GM18519 (cell line): ENCODE measurements around the gene PSMA2.
A peak's percentile ranks its signal among the peaks of the same experiment; 100 is the strongest.

Source experiments
- ATAC-seq: cut with Tn5 transposase; IDR thresholded peaks from one replicate; pipeline ENCODE4 v1.9.1; 2021; ENCODE audit warnings: mild to moderate bottlenecking, moderate library complexity; ENCODE audit not compliant: unreplicated experiment, low FRiP score

Gene PSMA2

GRCh38 chr7:42931834-42932651, at the start of gene PSMA2, which contains the start of gene MRPL32:
TSS of gene PSMA2 (minus strand) at chr7:42932174. CDS start at chr7:42932158, 16 bp downstream.
TSS of gene MRPL32 (plus strand) at chr7:42932376. CDS start at chr7:42932387, 11 bp downstream.
- ATAC-seq: peak; percentile 99

GRCh38 chr7:42981601-42982000, 49.6 kb upstream of the PSMA2 start:
- no peak for ATAC-seq

- ATAC-seq: no peak
Observed at GRCh38 chr7:42980514-42980913, 48.5 kb upstream of the PSMA2 start.

DNA sequence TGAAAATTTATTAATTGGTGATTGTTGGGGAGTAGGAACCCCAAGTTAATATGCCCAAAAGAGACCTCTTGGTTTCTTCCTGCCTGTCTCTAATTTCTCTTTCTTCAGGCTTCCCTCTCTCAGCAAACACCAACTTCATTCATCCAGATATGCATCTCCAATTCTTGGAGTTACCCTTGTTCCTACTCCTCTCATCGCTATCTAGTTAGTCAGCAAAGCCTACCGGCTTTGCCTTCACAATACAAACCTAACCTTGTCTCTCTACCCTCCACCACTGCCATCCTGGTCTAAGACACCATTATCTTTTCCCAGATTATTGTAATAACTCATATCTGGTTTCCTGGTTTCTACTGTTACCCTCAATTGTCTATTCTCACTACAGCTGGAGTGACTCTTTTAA, 48.1 kb upstream of the PSMA2 start:
- ATAC-seq: no peak

- no peak for ATAC-seq
Observed at GRCh38 chr7:42978496-42978895, 46.5 kb upstream of the PSMA2 start.

- no peak for ATAC-seq
Observed at GRCh38 chr7:42976371-42976770, 44.4 kb upstream of the PSMA2 start.

GRCh38 chr7:42972699-42973500, 40.9 kb upstream of the PSMA2 start:
- no peak for ATAC-seq

- no peak for ATAC-seq
Observed at GRCh38 chr7:42967391-42967790, 35.4 kb upstream of the PSMA2 start.

DNA sequence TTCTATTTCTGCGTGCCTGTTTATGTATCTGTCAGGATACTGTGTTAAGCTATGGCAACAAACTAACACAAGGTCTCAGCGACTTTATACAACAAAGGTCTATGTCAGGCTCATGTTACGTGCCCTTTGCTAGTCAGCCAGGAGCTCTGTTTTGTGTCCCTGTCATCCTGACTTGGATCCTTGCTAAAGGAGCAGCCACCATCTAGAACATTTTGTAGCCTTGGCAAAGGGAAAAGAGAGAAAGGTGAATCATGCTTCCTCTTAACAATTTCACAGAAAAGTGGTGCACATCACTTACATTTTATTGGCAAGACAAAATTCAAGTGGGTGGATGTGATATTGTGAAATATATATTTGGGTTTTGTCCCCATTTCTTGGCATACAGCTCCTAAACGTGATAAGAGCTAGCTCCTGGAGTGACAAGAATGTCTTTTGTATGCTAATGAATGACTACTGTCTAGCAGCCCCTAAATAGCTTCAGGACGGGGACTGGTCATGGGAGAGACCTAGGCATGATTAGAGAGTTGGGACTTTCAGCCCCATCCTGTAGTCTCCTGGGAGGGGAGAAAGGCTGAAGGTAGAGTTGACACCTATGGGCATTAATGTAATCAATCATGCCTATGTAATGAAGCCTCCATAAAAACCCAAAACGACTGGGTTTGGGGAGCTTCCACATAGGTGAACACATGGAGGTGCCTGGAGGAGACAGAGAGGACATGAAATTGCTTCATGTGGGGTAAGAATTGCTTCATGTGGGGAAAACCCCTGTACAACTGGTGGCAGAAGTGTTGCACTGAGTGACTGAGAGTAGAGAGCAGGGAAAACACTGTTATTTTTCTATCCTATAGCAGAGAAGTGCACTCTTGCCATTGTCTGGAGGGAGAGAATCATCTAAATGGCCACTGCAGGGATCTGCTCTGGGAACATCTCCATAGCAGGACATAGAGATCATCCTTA, 33.2 kb upstream of the PSMA2 start:
- ATAC-seq: no peak

- no peak for ATAC-seq
Observed at GRCh38 chr7:42964293-42964692, 32.3 kb upstream of the PSMA2 start.

DNA sequence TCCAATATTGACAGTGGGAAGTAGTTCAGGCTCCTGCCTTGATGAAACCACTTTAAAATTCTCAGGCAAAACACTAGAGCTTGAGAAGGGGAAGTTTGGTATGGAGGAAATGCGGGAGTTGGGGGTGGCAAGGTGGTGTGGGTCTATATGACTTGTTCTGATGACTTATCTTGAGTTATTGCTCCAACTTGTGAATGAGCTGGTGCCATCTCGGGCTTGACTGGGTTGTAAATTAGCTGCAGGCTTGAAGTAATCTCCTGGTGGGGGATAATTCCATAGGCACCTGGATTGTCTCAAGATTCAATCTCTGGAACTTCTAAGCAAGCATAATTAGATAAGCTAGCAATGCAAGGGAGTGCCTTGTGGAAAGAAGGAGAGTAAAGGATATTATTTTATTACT, 29.2 kb upstream of the PSMA2 start:
- ATAC-seq: no peak

GRCh38 chr7:42960762-42961161, 28.8 kb upstream of the PSMA2 start:
- no peak for ATAC-seq

DNA sequence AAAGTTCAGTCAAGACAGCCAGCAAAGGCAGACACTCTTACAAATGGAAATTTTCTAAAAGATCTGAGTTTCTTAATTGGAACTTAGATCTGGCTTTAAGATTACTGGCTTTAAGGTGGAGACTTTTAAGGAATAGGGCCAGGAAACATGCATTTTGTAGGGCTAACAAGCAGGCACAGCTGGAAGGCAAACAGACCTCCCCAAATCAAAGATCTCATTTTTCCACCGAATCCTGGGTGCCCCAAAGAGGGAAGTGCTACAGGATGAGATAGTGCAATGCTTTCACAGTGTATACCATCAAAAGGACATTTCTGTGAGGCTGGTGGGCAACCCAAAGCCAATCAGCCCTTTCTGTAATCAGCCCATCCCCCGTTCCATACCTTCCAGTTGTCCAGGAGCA, 27.6 kb upstream of the PSMA2 start:
- no peak for ATAC-seq

DNA sequence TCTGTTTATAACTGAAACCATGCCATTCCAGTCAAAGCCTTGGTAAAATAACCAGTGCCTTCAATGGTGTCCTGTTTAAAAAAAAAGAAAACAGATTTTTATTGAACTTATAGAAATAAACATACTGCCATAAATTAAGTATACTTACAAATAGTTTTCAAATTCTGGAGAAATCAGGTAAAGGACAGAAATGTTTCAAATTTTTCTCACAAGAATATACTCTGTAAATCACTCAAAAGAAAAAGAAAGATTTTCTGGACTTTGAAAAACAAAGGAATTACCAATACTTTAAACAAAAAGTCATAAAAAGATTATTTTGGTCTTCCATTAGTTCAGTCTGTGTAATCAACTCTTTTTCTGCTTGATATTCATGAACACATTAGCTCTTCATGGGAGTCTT, 24.1 kb upstream of the PSMA2 start:
- no peak for ATAC-seq

GRCh38 chr7:42953994-42954393, 22.0 kb upstream of the PSMA2 start:
- no peak for ATAC-seq

- ATAC-seq: no peak
Observed at GRCh38 chr7:42952328-42952727, 20.4 kb upstream of the PSMA2 start.

GRCh38 chr7:42950417-42950816, 18.4 kb upstream of the PSMA2 start:
- ATAC-seq: no peak

DNA sequence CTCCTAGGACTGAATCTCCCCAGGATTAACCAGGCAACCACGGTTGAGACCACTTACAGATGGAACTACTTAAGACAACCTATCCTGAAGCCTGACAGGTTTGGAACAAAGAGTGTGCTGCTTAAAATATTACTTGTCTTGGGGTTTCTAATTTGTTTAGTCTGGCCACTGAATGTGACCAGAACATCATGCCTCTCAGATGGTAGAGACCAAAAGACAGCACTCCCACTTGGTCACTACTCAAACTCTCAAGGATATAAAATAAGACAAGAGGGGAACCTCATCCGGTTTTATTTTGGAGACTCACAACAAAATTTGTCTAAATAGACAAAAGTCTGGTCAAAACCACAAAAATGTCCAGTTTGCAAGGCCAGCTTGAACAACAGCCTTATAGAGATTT, 15.5 kb upstream of the PSMA2 start:
- ATAC-seq: no peak

- no peak for ATAC-seq
Observed at GRCh38 chr7:42946627-42946950, 14.6 kb upstream of the PSMA2 start.

DNA sequence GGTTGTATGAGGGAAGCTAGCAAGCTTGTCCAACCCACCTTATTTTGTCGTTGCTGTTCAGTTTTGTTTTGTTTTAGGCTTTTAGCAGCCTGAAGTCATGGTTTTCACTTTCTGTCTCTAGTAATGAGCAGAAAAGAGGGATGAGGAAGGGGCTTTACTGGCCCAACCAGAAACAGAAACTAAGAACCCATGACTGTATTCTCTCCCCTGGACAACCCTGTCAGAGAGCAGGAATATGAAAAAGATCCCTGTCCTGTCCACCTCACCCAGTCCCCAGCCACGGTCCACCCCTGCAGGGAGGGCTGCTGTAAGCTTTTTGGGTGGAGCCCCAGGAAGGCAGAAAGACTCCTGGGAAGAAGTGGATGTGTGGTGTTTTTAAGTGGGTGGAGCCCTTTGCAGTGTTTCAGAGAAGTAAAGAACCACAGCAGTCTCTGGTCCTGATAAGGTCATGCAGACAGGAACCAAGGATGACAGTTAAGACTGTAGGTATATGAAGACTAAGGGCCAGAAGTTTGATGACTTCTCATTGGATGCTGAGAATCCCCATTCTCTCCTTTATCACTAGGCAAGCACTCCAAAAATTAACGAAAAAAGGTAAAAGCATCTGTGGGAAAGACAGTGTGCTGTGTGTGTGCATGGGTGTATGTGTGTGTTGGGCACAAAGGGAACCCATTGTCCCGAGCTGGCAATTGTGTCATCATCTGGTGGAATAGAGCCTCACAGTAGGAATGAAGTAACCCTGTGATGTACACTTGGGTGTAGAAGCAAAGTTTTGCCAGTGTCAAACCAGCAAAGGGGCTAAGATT, 14.1 kb upstream of the PSMA2 start:
- ATAC-seq: peak; percentile 61
